ENCODE measurements around the gene DNAJB11.
"Not testable (repeated sequence)": the region's sequence is repeated elsewhere in the genome, so short reads cannot be mapped to it uniquely, and the experiment has no call there.

Gene DNAJB11

DNA sequence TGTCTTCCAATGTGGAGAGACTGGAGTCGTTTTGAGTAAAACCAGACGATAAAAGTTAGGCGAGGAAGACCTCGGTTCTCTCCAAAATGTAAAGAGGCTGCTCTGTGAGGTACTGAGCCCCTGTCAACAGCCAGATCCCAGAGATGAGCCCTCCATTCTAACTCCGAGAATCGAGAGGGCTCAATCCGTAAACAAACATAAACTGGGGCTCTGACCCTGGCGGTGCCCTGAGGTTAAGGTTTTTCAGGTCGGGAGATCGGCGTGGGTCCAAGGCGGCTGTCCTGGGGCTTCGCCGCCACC lies 3.8 kb upstream of the DNAJB11 start:
- H3K4me2 ChIP-seq (ENCODE audit: low read length): peak overlapping the region; percentile 91
- peak overlapping the region; percentile 39 for H4K5ac ChIP-seq (ENCODE audit: low read length)
- H3K27me3 ChIP-seq (ENCODE audit: insufficient read depth, low read length, poor library complexity): no peaks in the 10 kb centered on the region
- H3K27ac ChIP-seq (ENCODE audit: low read depth, low read length): peak overlapping the region; percentile 87
- no peak overlapping the region for H2AK5ac ChIP-seq (ENCODE audit: low read length)
- no peak overlapping the region for H2BK5ac ChIP-seq (ENCODE audit: low read length)
- H3K9ac ChIP-seq (ENCODE audit: low read length): peak overlapping the region; percentile 99
- peaks cover 2% of the 10 kb centered on the region for H3K4me1 ChIP-seq (ENCODE audit: control insufficient read depth, low read depth, low read length)
- no CpG with 5 or more reads among the region's 14 CpGs for WGBS (ENCODE audit: extremely low coverage, insufficient coverage, low lambda C conversion rate)
- peak overlapping the region; percentile 99 for H3K56ac ChIP-seq (ENCODE audit: low read length)
- peak overlapping the region; percentile 20 for H3K18ac ChIP-seq (ENCODE audit: low read length)
- peaks cover 11% of the 10 kb centered on the region for H3K79me2 ChIP-seq (ENCODE audit: control insufficient read depth, insufficient read depth, low read length)
- no peak overlapping the region for H3K4ac ChIP-seq (ENCODE audit: low read depth, low read length)
- H4K8ac ChIP-seq (ENCODE audit: low read depth, low read length): no peak overlapping the region
- DNase-seq: no peak
- H2BK120ac ChIP-seq (ENCODE audit: low read depth, low read length): no peak overlapping the region
- H2BK15ac ChIP-seq (replicated peaks; ENCODE audit: low read depth): no peak overlapping the region
- peaks cover 5% of the 10 kb centered on the region for H3K79me1 ChIP-seq (ENCODE audit: low read length)
- no peaks in the 10 kb centered on the region for H3K36me3 ChIP-seq (ENCODE audit: control insufficient read depth, insufficient read depth, low read length)
- peak overlapping the region; percentile 97 for H3K4me3 ChIP-seq (ENCODE audit: low read length)
- no peak overlapping the region for H3K23ac ChIP-seq (ENCODE audit: low read length)

DNA sequence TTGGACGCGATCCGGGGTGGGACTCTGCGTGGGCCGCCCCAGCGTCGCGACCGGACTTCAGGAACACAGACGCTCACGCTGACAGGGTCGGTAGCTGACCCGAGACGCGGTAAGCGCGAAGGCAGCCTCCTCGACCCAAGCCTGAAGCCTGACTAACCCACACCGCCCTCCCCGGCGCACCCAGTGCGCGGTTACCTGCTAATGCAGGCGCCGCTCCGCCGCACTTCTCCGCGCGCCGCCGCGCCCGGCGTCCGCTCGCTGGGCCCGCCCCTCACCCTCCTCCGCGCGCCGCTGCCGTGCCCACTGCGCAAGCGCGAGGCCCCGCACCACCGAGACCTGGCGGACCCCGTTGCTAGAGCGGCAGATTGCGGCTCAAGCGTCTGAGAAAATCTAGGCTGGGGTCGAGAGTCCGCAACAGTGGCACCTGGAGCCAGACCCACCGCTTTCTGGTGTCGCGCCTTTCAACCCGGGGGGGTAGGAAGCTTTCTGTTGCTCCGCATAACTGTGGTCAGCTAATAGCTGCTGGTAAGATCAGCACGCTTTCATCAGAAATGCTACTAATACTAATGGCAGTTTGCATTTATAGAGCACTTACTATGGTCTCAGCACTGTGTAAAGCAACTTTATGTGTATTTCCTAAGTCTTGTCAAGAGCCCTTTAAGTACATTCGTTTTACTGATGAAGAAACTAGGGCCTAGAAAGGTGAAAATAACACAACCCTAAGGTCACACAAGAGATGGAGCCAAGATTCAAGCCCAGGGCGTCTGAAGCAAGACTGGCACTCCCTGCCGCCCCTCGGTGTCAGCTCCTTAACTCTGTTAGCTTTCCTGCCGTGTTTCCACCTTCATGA lies 3.2 kb upstream of the DNAJB11 start, which contains the start of gene TBCCD1:
TBCCD1 (minus strand) TSS at position 268 of the 850 bp plus-strand sequence. CDS start 3,010 bp downstream, outside the sequence.
- Histone ChIP-seq H2BK120ac (ENCODE audit: low read depth, low read length) (no peak within 1 kb of the TSS), H3K18ac (ENCODE audit: low read length) (peak within 1 kb of the TSS; percentile 20), H3K23ac (ENCODE audit: low read length) (no peak within 1 kb of the TSS), H3K79me1 (ENCODE audit: low read length) (peaks cover 5% of the 10 kb centered on the region), H2BK5ac (ENCODE audit: low read length) (peak within 1 kb of the TSS; percentile 62), H3K4ac (ENCODE audit: low read depth, low read length) (no peak within 1 kb of the TSS), H3K36me3 (ENCODE audit: control insufficient read depth, insufficient read depth, low read length) (no peaks in the 10 kb centered on the region), H3K9ac (ENCODE audit: low read length) (peak within 1 kb of the TSS; percentile 99), H3K27ac (ENCODE audit: low read depth, low read length) (peak within 1 kb of the TSS; percentile 87), H2BK15ac (replicated peaks; ENCODE audit: low read depth) (no peak within 1 kb of the TSS), H3K4me1 (ENCODE audit: control insufficient read depth, low read depth, low read length) (peaks cover 2% of the 10 kb centered on the region), H4K8ac (ENCODE audit: low read depth, low read length) (peak within 1 kb of the TSS; percentile 93), H3K79me2 (ENCODE audit: control insufficient read depth, insufficient read depth, low read length) (peaks cover 12% of the 10 kb centered on the region), H3K4me2 (ENCODE audit: low read length) (peak within 1 kb of the TSS; percentile 91), H3K56ac (ENCODE audit: low read length) (peak within 1 kb of the TSS; percentile 99), H3K27me3 (ENCODE audit: insufficient read depth, low read length, poor library complexity) (no peaks in the 10 kb centered on the region), H4K5ac (ENCODE audit: low read length) (peak within 1 kb of the TSS; percentile 84), H2AK5ac (ENCODE audit: low read length) (no peak within 1 kb of the TSS), H3K4me3 (ENCODE audit: low read length) (peak within 1 kb of the TSS; percentile 97)
- no CpG with 5 or more reads among the region's 66 CpGs for WGBS (ENCODE audit: extremely low coverage, insufficient coverage, low lambda C conversion rate)
- DNase-seq: peak; percentile 95

DNA sequence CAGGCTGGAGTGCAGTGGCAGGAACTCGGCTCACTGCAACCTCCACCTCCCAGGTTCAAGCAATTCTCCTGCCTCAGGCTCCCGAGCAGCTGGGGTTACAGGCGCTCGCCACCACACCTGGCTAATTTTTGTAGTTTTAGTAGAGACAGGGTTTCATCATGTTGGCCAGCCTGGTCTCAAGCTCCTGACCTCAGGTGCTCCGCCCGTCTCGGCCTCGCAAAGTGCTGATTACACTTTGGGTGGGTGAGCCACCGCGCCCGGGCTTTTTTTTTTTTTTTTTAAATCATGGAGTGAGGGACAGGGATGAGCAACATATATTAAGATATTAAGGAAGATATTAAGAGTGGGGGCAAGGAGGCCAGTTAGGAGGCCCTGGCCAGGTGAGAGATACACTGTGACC lies 1.2 kb upstream of the DNAJB11 start:
- DNase-seq; H2BK120ac ChIP-seq (ENCODE audit: low read depth, low read length); H3K4me3 ChIP-seq (ENCODE audit: low read length); H3K36me3 ChIP-seq (ENCODE audit: control insufficient read depth, insufficient read depth, low read length); H3K4ac ChIP-seq (ENCODE audit: low read depth, low read length); H3K56ac ChIP-seq (ENCODE audit: low read length); H3K23ac ChIP-seq (ENCODE audit: low read length); H3K27me3 ChIP-seq (ENCODE audit: insufficient read depth, low read length, poor library complexity); H3K4me2 ChIP-seq (ENCODE audit: low read length); H2BK15ac ChIP-seq (replicated peaks; ENCODE audit: low read depth); H3K79me1 ChIP-seq (ENCODE audit: low read length); H3K27ac ChIP-seq (ENCODE audit: low read depth, low read length); H2AK5ac ChIP-seq (ENCODE audit: low read length); H3K18ac ChIP-seq (ENCODE audit: low read length); H3K4me1 ChIP-seq (ENCODE audit: control insufficient read depth, low read depth, low read length); H2BK5ac ChIP-seq (ENCODE audit: low read length); H4K5ac ChIP-seq (ENCODE audit: low read length); H4K8ac ChIP-seq (ENCODE audit: low read depth, low read length): not testable (repeated sequence)
- Histone ChIP-seq H3K9ac (ENCODE audit: low read length) (peak overlapping the region; percentile 72), H3K79me2 (ENCODE audit: control insufficient read depth, insufficient read depth, low read length) (peaks cover 12% of the 10 kb centered on the region)
- WGBS (ENCODE audit: extremely low coverage, insufficient coverage, low lambda C conversion rate): no CpG with 5 or more reads among the region's 11 CpGs

DNA sequence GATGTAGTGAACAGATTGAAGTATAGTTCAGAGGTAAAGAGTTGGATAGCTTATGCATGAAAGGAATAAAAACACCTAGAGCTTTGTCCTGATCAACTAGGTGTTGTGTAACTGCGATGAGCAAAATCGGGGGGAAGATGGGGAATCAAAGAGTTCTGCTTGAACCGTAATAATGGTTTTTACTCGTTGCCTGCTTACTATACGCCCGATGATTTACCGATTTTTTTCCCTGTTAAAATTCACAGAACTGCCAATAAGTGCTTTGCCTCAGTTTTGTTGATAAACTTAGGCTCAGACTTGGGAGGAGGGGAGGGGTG lies 783 bp upstream of the DNAJB11 start:
- Histone ChIP-seq H3K79me1 (ENCODE audit: low read length) (peaks cover 7% of the 10 kb centered on the region), H3K27ac (ENCODE audit: low read depth, low read length) (no peak overlapping the region), H2AK5ac (ENCODE audit: low read length) (no peak overlapping the region), H3K4me2 (ENCODE audit: low read length) (peak overlapping the region; percentile 79), H3K9ac (ENCODE audit: low read length) (peak overlapping the region; percentile 72), H3K4me3 (ENCODE audit: low read length) (peak overlapping the region; percentile 87), H3K18ac (ENCODE audit: low read length) (no peak overlapping the region), H3K36me3 (ENCODE audit: control insufficient read depth, insufficient read depth, low read length) (peaks cover 2% of the 10 kb centered on the region), H3K4me1 (ENCODE audit: control insufficient read depth, low read depth, low read length) (peaks cover 2% of the 10 kb centered on the region), H3K4ac (ENCODE audit: low read depth, low read length) (no peak overlapping the region), H4K5ac (ENCODE audit: low read length) (no peak overlapping the region), H3K27me3 (ENCODE audit: insufficient read depth, low read length, poor library complexity) (no peaks in the 10 kb centered on the region), H2BK120ac (ENCODE audit: low read depth, low read length) (no peak overlapping the region), H2BK5ac (ENCODE audit: low read length) (no peak overlapping the region), H3K79me2 (ENCODE audit: control insufficient read depth, insufficient read depth, low read length) (peaks cover 12% of the 10 kb centered on the region), H2BK15ac (replicated peaks; ENCODE audit: low read depth) (no peak overlapping the region), H4K8ac (ENCODE audit: low read depth, low read length) (no peak overlapping the region), H3K23ac (ENCODE audit: low read length) (no peak overlapping the region), H3K56ac (ENCODE audit: low read length) (peak overlapping the region; percentile 86)
- no CpG with 5 or more reads among the region's 7 CpGs for WGBS (ENCODE audit: extremely low coverage, insufficient coverage, low lambda C conversion rate)
- DNase-seq: no peak

DNA sequence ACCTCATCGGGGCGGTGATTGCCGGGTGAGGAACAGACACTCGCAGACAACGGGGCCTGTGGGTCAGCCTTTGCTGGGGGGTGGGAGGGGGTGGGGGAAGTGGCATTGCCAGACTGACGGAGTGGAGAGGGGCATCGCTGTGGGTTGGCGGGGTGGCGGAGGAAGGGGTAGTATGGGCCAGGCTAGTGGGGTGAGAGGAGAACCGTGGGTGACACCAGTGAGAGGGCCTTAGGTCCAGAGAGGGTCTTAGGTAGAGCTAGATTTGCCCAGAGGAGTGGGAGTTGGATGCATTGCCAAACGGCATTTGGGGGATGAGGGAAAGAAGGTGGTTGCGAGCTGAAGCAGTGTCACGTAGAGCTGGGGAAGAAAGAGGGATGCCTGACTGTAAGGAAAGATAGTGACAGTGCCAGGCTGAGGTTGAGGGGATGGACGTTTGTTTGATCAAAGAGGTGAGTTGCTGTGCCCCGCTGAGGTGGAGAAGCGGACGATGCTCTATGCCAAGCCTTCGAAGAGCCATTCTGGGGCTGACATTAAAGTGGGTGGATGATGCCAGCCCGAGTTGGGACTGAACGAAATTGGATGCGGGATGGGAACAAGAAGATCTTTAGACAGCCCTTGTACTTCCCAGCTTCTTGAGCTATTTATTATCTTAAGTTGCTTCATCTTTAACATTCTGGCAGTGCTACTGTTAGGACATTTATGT lies 572 bp downstream of the DNAJB11 start:
- no peak overlapping the region for H3K4ac ChIP-seq (ENCODE audit: low read depth, low read length)
- peak overlapping the region; percentile 82 for H3K4me3 ChIP-seq (ENCODE audit: low read length)
- WGBS (ENCODE audit: extremely low coverage, insufficient coverage, low lambda C conversion rate): no CpG with 5 or more reads among the region's 21 CpGs
- DNase-seq: no peak
- peaks cover 7% of the 10 kb centered on the region for H3K79me1 ChIP-seq (ENCODE audit: low read length)
- peak overlapping the region; percentile 92 for H3K4me2 ChIP-seq (ENCODE audit: low read length)
- peaks cover 2% of the 10 kb centered on the region for H3K4me1 ChIP-seq (ENCODE audit: control insufficient read depth, low read depth, low read length)
- no peak overlapping the region for H2BK120ac ChIP-seq (ENCODE audit: low read depth, low read length)
- H4K8ac ChIP-seq (ENCODE audit: low read depth, low read length): no peak overlapping the region
- no peak overlapping the region for H2BK15ac ChIP-seq (replicated peaks; ENCODE audit: low read depth)
- H3K79me2 ChIP-seq (ENCODE audit: control insufficient read depth, insufficient read depth, low read length): peaks cover 12% of the 10 kb centered on the region
- H4K5ac ChIP-seq (ENCODE audit: low read length): no peak overlapping the region
- peak overlapping the region; percentile 24 for H3K18ac ChIP-seq (ENCODE audit: low read length)
- peak overlapping the region; percentile 18 for H2AK5ac ChIP-seq (ENCODE audit: low read length)
- H3K56ac ChIP-seq (ENCODE audit: low read length): peak overlapping the region; percentile 95
- no peaks in the 10 kb centered on the region for H3K27me3 ChIP-seq (ENCODE audit: insufficient read depth, low read length, poor library complexity)
- H3K36me3 ChIP-seq (ENCODE audit: control insufficient read depth, insufficient read depth, low read length): peaks cover 6% of the 10 kb centered on the region
- H2BK5ac ChIP-seq (ENCODE audit: low read length): no peak overlapping the region
- no peak overlapping the region for H3K27ac ChIP-seq (ENCODE audit: low read depth, low read length)
- peak overlapping the region; percentile 97 for H3K9ac ChIP-seq (ENCODE audit: low read length)
- H3K23ac ChIP-seq (ENCODE audit: low read length): no peak overlapping the region
